ENCODE data around the gene COX4I1.

- TF ChIP-seq ZSCAN18 (tag by site-specific recombination; IDR thresholded peaks at IDR 0.05) (no peak), CTCF (tag by site-specific recombination; IDR thresholded peaks at IDR 0.05) (no peak), YY1 (tag by site-specific recombination; IDR thresholded peaks at IDR 0.05) (no peak), ZNF175 (tag by site-specific recombination; IDR thresholded peaks at IDR 0.05) (no peak)
Measured at GRCh38 chr16:85777583-85778310, 21.7 kb upstream of the COX4I1 start.
